ENCODE data around the gene MARCO.

The MARCO gene

GRCh38 chr2:118987886-118988285, 45.9 kb downstream of the MARCO start:
- TF ChIP-seq CTCF (IDR thresholded peaks at IDR 0.05), result no peak
- no peak overlapping the region for H3K27ac Mint-ChIP-seq
- peaks cover 5% of the 10 kb centered on the region for H3K4me1 Mint-ChIP-seq
- no peaks in the 10 kb centered on the region for H3K9me3 Mint-ChIP-seq
- H3K27me3 Mint-ChIP-seq (ENCODE audit: low read depth, poor library complexity), result peaks cover 44% of the 10 kb centered on the region
- no peaks in the 10 kb centered on the region for H3K36me3 Mint-ChIP-seq (ENCODE audit: low read depth)
- DNase-seq, result no peak
- H3K4me3 Mint-ChIP-seq, result no peak overlapping the region

- Mint-ChIP-seq H3K27ac (no peak overlapping the region), H3K4me3 (no peak overlapping the region), H3K36me3 (ENCODE audit: low read depth) (no peaks in the 10 kb centered on the region), H3K27me3 (ENCODE audit: low read depth, poor library complexity) (peaks cover 49% of the 10 kb centered on the region), H3K9me3 (no peaks in the 10 kb centered on the region), H3K4me1 (peaks cover 5% of the 10 kb centered on the region)
- DNase-seq, result no peak
- no peak for TF ChIP-seq CTCF (IDR thresholded peaks at IDR 0.05)
These were observed 46.7 kb downstream of the MARCO start for GRCh38 chr2:118988706-118989105.

- H3K9me3 Mint-ChIP-seq, result no peaks in the 10 kb centered on the region
- DNase-seq, result no peak
- H3K27me3 Mint-ChIP-seq (ENCODE audit: low read depth, poor library complexity), result peaks cover 51% of the 10 kb centered on the region
These were observed 47.5 kb downstream of the MARCO start for GRCh38 chr2:118989481-118989880.

GRCh38 chr2:118990757-118991545, 49.0 kb downstream of the MARCO start:
- H3K4me1 Mint-ChIP-seq, result peaks cover 5% of the 10 kb centered on the region
- H3K4me3 Mint-ChIP-seq, result no peak overlapping the region
- no peak for TF ChIP-seq CTCF (IDR thresholded peaks at IDR 0.05)
- H3K27me3 Mint-ChIP-seq (ENCODE audit: low read depth, poor library complexity), result peaks cover 47% of the 10 kb centered on the region
- no peak for DNase-seq
- H3K9me3 Mint-ChIP-seq, result no peaks in the 10 kb centered on the region
- H3K36me3 Mint-ChIP-seq (ENCODE audit: low read depth), result no peaks in the 10 kb centered on the region
- peak overlapping the region; percentile 81 for H3K27ac Mint-ChIP-seq

More at GRCh38 chr2:118989481-118989880, 47.5 kb downstream of the MARCO start:
- H3K4me3 Mint-ChIP-seq, result no peak overlapping the region
- no peak for TF ChIP-seq CTCF (IDR thresholded peaks at IDR 0.05)
- no peak overlapping the region for H3K27ac Mint-ChIP-seq
- H3K4me1 Mint-ChIP-seq, result peaks cover 5% of the 10 kb centered on the region
- H3K36me3 Mint-ChIP-seq (ENCODE audit: low read depth), result no peaks in the 10 kb centered on the region

- H3K4me1 Mint-ChIP-seq, result peaks cover 5% of the 10 kb centered on the region
- peaks cover 47% of the 10 kb centered on the region for H3K27me3 Mint-ChIP-seq (ENCODE audit: low read depth, poor library complexity)
- H3K27ac Mint-ChIP-seq, result no peak overlapping the region
- no peak for TF ChIP-seq CTCF (IDR thresholded peaks at IDR 0.05)
- DNase-seq, result no peak
- H3K4me3 Mint-ChIP-seq, result no peak overlapping the region
- H3K9me3 Mint-ChIP-seq, result no peaks in the 10 kb centered on the region
- H3K36me3 Mint-ChIP-seq (ENCODE audit: low read depth), result no peaks in the 10 kb centered on the region
These were observed 49.6 kb downstream of the MARCO start for GRCh38 chr2:118991554-118991953.
